Endothelial cell of umbilical vein (primary cell): Measurements from ENCODE around the gene PRKAR1B.

Experiments
- EZH2 ChIP-seq: IDR thresholded peaks from 2 replicates; pipeline ENCODE4 v1.6.1; 2012; ENCODE audit warnings: borderline replicate concordance, low read depth, mild to moderate bottlenecking, moderate library complexity, low read length, inconsistent platforms; ENCODE audit not compliant: severe bottlenecking
- JUN ChIP-seq: IDR thresholded peaks from 2 replicates; pipeline ENCODE4 v1.6.1; 2011; ENCODE audit warnings: borderline replicate concordance, low read depth; ENCODE audit not compliant: insufficient read length, insufficient read depth
- MYC ChIP-seq: IDR thresholded peaks from one replicate; pipeline ENCODE4 v1.6.1; 2011; ENCODE audit warnings: mild to moderate bottlenecking, low read depth, low read length
- POLR2A ChIP-seq: IDR thresholded peaks from 2 replicates; pipeline ENCODE4 v1.6.1; 2012; ENCODE audit warnings: low read depth, mild to moderate bottlenecking, control low read depth, low read length
- TF ChIP-seq, protein P1 (sequence below), 2 donors: IDR thresholded peaks; 1 replicate in 1 of 2; 2 replicates in 1 of 2; pipeline ENCODE4 v1.5.1; 2011; ENCODE audit warnings: low read length in 2 of 2, mild to moderate bottlenecking in 2 of 2, moderate library complexity in 2 of 2, control low read depth in 1 of 2, inconsistent platforms in 1 of 2, low read depth in 1 of 2; ENCODE audit not compliant: insufficient read depth in 1 of 2; ENCODE audit errors: extremely low read depth in 1 of 2
- TF ChIP-seq, protein P2 (sequence below): IDR thresholded peaks from 2 replicates; pipeline ENCODE4 v1.6.1; 2011; ENCODE audit not compliant: insufficient read depth, insufficient read length

DNA sequence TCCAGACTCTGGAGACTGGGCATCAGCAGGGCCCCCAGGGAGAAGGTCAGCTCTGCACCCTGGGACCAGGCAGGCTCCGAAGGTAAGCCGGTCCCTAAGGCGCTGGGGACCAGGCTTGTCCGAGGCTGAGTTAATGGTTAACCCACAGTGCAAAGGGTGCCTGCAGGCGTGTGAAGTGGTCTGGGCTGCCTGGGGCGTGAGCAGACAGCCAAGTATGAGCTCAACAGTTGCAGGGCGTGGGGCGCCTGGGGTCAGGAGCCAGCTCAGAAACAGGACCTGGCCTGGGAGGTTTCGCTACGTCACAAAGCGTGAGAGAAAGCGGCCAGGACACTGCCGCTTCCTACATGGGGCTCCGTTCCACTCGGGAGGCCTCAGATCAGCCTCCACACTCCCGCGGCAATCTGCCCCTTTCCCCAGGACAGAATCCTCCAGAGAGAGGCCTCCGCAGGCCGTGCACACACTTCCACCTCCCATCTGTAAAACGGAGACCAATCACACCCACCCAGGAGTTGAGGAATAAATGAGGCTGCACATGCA is 223.4 kb downstream of the PRKAR1B start:
- TF ChIP-seq, protein P1, sequence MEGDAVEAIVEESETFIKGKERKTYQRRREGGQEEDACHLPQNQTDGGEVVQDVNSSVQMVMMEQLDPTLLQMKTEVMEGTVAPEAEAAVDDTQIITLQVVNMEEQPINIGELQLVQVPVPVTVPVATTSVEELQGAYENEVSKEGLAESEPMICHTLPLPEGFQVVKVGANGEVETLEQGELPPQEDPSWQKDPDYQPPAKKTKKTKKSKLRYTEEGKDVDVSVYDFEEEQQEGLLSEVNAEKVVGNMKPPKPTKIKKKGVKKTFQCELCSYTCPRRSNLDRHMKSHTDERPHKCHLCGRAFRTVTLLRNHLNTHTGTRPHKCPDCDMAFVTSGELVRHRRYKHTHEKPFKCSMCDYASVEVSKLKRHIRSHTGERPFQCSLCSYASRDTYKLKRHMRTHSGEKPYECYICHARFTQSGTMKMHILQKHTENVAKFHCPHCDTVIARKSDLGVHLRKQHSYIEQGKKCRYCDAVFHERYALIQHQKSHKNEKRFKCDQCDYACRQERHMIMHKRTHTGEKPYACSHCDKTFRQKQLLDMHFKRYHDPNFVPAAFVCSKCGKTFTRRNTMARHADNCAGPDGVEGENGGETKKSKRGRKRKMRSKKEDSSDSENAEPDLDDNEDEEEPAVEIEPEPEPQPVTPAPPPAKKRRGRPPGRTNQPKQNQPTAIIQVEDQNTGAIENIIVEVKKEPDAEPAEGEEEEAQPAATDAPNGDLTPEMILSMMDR (IDR thresholded peaks at IDR 0.05; ENCODE audit: extremely low read depth in 1 of 2, insufficient read depth in 1 of 2, low read depth in 1 of 2, low read length in 2 of 2) = no peak
- TF ChIP-seq MYC (no peak), POLR2A (no peak), JUN (no peak), EZH2 (no peak)
- TF ChIP-seq, protein P2, sequence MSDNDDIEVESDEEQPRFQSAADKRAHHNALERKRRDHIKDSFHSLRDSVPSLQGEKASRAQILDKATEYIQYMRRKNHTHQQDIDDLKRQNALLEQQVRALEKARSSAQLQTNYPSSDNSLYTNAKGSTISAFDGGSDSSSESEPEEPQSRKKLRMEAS = no peak
